ENCODE data around the gene LRMDA.
A peak's percentile ranks its signal among the peaks of the same experiment; 100 is the strongest.

LRMDA gene

GRCh38 chr10:75401569-75402485 is 29.6 kb upstream of the LRMDA start, which contains the start of gene ZNF503:
ZNF503 (minus strand) TSS chr10:75401764; CDS start chr10:75401419, 345 bp downstream.
- H3K4me3 ChIP-seq (ENCODE audit: low read depth, low read length): peak within 1 kb of the TSS; percentile 45

GRCh38 chr10:75402486-75403143 is 28.8 kb upstream of the LRMDA start:
- H3K4me3 ChIP-seq (ENCODE audit: low read depth, low read length): peak overlapping the region; percentile 35

GRCh38 chr10:75403144-75403938 is 28.1 kb upstream of the LRMDA start:
- H3K4me3 ChIP-seq (ENCODE audit: low read depth, low read length): peak overlapping the region; percentile 35

- peak overlapping the region; percentile 24 for H3K4me3 ChIP-seq (ENCODE audit: low read depth, low read length)
Measured at GRCh38 chr10:75403939-75404814, 27.2 kb upstream of the LRMDA start.

- peak overlapping the region; percentile 24 for H3K4me3 ChIP-seq (ENCODE audit: low read depth, low read length)
Measured at GRCh38 chr10:75404815-75405597, 26.4 kb upstream of the LRMDA start.

- H3K4me3 ChIP-seq (ENCODE audit: low read depth, low read length): no peak overlapping the region
Measured at GRCh38 chr10:75405598-75406461, 25.6 kb upstream of the LRMDA start.

GRCh38 chr10:75406462-75407223 is 24.8 kb upstream of the LRMDA start:
- H3K4me3 ChIP-seq (ENCODE audit: low read depth, low read length): no peak overlapping the region

- H3K4me3 ChIP-seq (ENCODE audit: low read depth, low read length): no peak overlapping the region
Measured at GRCh38 chr10:75407224-75407712, 24.2 kb upstream of the LRMDA start.

GRCh38 chr10:75407713-75408508 is 23.5 kb upstream of the LRMDA start:
- no peak overlapping the region for H3K4me3 ChIP-seq (ENCODE audit: low read depth, low read length)

- H3K4me3 ChIP-seq (ENCODE audit: low read depth, low read length): no peak overlapping the region
Measured at GRCh38 chr10:75408509-75408875, 22.9 kb upstream of the LRMDA start.

GRCh38 chr10:75408911-75409885 is 22.2 kb upstream of the LRMDA start:
- peak overlapping the region; percentile 41 for H3K4me3 ChIP-seq (ENCODE audit: low read depth, low read length)

GRCh38 chr10:75410132-75411005 is 21.1 kb upstream of the LRMDA start:
- H3K4me3 ChIP-seq (ENCODE audit: low read depth, low read length): no peak overlapping the region

GRCh38 chr10:75414527-75414926 is 16.9 kb upstream of the LRMDA start:
- no peak overlapping the region for H3K4me3 ChIP-seq (ENCODE audit: low read depth, low read length)

- H3K4me3 ChIP-seq (ENCODE audit: low read depth, low read length): no peak overlapping the region
Measured at GRCh38 chr10:75417522-75417927, 13.9 kb upstream of the LRMDA start.

- no peak overlapping the region for H3K4me3 ChIP-seq (ENCODE audit: low read depth, low read length)
Measured at GRCh38 chr10:75418293-75418692, 13.1 kb upstream of the LRMDA start.
